Suppressor macrophage treated with lipopolysaccharide for 1 hour (primary cell): ENCODE measurements around the gene MSMO1.

Experiments
- DNase-seq, 3 donors: peaks; one replicate each; pipeline ENCODE4 v3.0.0-alpha.2; 2020 to 2022

Gene MSMO1

GRCh38 chr4:165360985-165361670, 33.7 kb downstream of the MSMO1 start:
- peak; percentile 50 to 72 (median 57) for DNase-seq

GRCh38 chr4:165361810-165362209, 34.3 kb downstream of the MSMO1 start:
- DNase-seq, result no peak

- DNase-seq, result peak; percentile 52 to 67 (median 52)
Observed at GRCh38 chr4:165364452-165365080, 37.1 kb downstream of the MSMO1 start.

GRCh38 chr4:165367040-165367439, 39.6 kb downstream of the MSMO1 start:
- no peak for DNase-seq

- DNase-seq, result no peak
Observed at GRCh38 chr4:165368114-165368513, 40.6 kb downstream of the MSMO1 start.

GRCh38 chr4:165368567-165368966, 41.1 kb downstream of the MSMO1 start:
- DNase-seq, result no peak

- DNase-seq, result peak in 2 of 3 donors; percentile 33 to 34
Observed at GRCh38 chr4:165369522-165369921, 42.1 kb downstream of the MSMO1 start.

- no peak for DNase-seq
Observed at GRCh38 chr4:165370530-165370929, 43.1 kb downstream of the MSMO1 start.

- no peak for DNase-seq
Observed at GRCh38 chr4:165375465-165375864, 48.0 kb downstream of the MSMO1 start.

- DNase-seq, result no peak
Observed at GRCh38 chr4:165378398-165378744, 50.9 kb downstream of the MSMO1 start.

GRCh38 chr4:165378745-165379677, 51.5 kb downstream of the MSMO1 start, which contains the start of gene CPE:
Gene CPE (plus strand): TSS chr4:165379008. CDS start chr4:165379222, 214 bp downstream.
- DNase-seq, result peak; percentile 78 to 89 (median 81)

- DNase-seq, result no peak
Observed at GRCh38 chr4:165379678-165380064, 52.2 kb downstream of the MSMO1 start.

- no peak for DNase-seq
Observed at GRCh38 chr4:165380805-165381204, 53.3 kb downstream of the MSMO1 start.

GRCh38 chr4:165381821-165382373, 54.4 kb downstream of the MSMO1 start:
- DNase-seq, result no peak

GRCh38 chr4:165382640-165383039, 55.2 kb downstream of the MSMO1 start:
- no peak for DNase-seq

- no peak for DNase-seq
Observed at GRCh38 chr4:165383591-165384073, 56.2 kb downstream of the MSMO1 start.

GRCh38 chr4:165384186-165384585, 56.7 kb downstream of the MSMO1 start:
- DNase-seq, result no peak

GRCh38 chr4:165384598-165384997, 57.1 kb downstream of the MSMO1 start:
- DNase-seq, result no peak

GRCh38 chr4:165385126-165385525, 57.7 kb downstream of the MSMO1 start:
- DNase-seq, result no peak

GRCh38 chr4:165386328-165386727, 58.9 kb downstream of the MSMO1 start:
- DNase-seq, result no peak

- DNase-seq, result no peak
Observed at GRCh38 chr4:165388756-165389155, 61.3 kb downstream of the MSMO1 start.
